Measurements from ENCODE around the gene ADPRHL1. TPM values are rescaled to one million over a fixed set of nuclear protein-coding genes. Genes with fewer than 3 reads are reported as not detected.

Gene ADPRHL1
- total RNA-seq, 2 donors from 2014 or later, result 4.6 to 6.2 TPM

GRCh38 chr13:113353254-113353653 is 100.0 kb downstream of the ADPRHL1 start:
- DNase-seq, result no peak
- intact Hi-C loops (cut with DNase I), result no loop called here

GRCh38 chr13:113351514-113352026 is 101.7 kb downstream of the ADPRHL1 start:
- intact Hi-C loops (cut with DNase I), result no loop called here
- no peak for DNase-seq
- H3K4me3 ChIP-seq, result no peak overlapping the region
- no peaks in the 10 kb centered on the region for H3K9me3 ChIP-seq
- no peaks in the 10 kb centered on the region for H3K36me3 ChIP-seq
- TF ChIP-seq, protein P1, sequence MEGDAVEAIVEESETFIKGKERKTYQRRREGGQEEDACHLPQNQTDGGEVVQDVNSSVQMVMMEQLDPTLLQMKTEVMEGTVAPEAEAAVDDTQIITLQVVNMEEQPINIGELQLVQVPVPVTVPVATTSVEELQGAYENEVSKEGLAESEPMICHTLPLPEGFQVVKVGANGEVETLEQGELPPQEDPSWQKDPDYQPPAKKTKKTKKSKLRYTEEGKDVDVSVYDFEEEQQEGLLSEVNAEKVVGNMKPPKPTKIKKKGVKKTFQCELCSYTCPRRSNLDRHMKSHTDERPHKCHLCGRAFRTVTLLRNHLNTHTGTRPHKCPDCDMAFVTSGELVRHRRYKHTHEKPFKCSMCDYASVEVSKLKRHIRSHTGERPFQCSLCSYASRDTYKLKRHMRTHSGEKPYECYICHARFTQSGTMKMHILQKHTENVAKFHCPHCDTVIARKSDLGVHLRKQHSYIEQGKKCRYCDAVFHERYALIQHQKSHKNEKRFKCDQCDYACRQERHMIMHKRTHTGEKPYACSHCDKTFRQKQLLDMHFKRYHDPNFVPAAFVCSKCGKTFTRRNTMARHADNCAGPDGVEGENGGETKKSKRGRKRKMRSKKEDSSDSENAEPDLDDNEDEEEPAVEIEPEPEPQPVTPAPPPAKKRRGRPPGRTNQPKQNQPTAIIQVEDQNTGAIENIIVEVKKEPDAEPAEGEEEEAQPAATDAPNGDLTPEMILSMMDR (IDR thresholded peaks at IDR 0.05), result no peak
- no peaks in the 10 kb centered on the region for H3K27me3 ChIP-seq
- H3K9ac ChIP-seq (ENCODE audit: low read depth in 2 of 2, low read length in 2 of 2), result no peak overlapping the region
- H3K27ac ChIP-seq, result no peak overlapping the region
- no peaks in the 10 kb centered on the region for H3K4me1 ChIP-seq

More at GRCh38 chr13:113353254-113353653, 100.0 kb downstream of the ADPRHL1 start:
- no peak overlapping the region for H3K9ac ChIP-seq (ENCODE audit: low read depth in 2 of 2, low read length in 2 of 2)
- no peaks in the 10 kb centered on the region for H3K9me3 ChIP-seq
- H3K27me3 ChIP-seq, result no peaks in the 10 kb centered on the region
- H3K4me3 ChIP-seq, result no peak overlapping the region
- no peaks in the 10 kb centered on the region for H3K36me3 ChIP-seq
- TF ChIP-seq, protein P1 (IDR thresholded peaks at IDR 0.05), result no peak
- no peaks in the 10 kb centered on the region for H3K4me1 ChIP-seq
- H3K27ac ChIP-seq, result no peak overlapping the region

DNA sequence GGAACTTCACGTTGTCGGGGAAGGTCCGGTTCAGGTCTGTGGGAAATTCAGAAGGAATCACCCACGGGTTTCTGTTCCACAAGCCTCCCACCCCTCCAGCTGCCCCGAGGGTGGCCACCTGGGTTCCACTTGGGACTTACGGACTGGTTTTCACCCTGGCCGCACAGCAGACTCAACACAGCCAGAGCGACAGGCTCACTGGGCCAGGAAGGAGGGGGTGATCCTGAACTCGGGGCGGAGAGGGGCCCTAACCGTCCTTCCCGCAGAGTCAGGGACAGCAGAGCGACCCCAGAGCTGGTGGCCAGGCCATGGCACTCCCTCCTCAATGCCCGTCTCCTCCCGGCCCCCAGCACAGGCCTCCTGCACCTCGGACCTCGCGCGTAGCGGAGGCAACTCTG is 102.4 kb downstream of the ADPRHL1 start:
- TF ChIP-seq, protein P1 (IDR thresholded peaks at IDR 0.05), result no peak
- Histone ChIP-seq H3K4me1 (no peaks in the 10 kb centered on the region), H3K27ac (no peak overlapping the region), H3K27me3 (no peaks in the 10 kb centered on the region), H3K9me3 (no peaks in the 10 kb centered on the region), H3K9ac (ENCODE audit: low read depth in 2 of 2, low read length in 2 of 2) (no peak overlapping the region), H3K4me3 (no peak overlapping the region), H3K36me3 (no peaks in the 10 kb centered on the region)
- intact Hi-C loops (cut with DNase I), result no loop called here
- DNase-seq, result no peak

GRCh38 chr13:113350065-113350937 is 103.0 kb downstream of the ADPRHL1 start:
- no peak for DNase-seq

More at GRCh38 chr13:113350065-113350937, 103.0 kb downstream of the ADPRHL1 start:
- TF ChIP-seq, protein P1 (IDR thresholded peaks at IDR 0.05), result no peak
- Histone ChIP-seq H3K27ac (no peak overlapping the region), H3K27me3 (no peaks in the 10 kb centered on the region), H3K4me3 (no peak overlapping the region), H3K36me3 (no peaks in the 10 kb centered on the region), H3K4me1 (no peaks in the 10 kb centered on the region), H3K9me3 (no peaks in the 10 kb centered on the region), H3K9ac (ENCODE audit: low read depth in 2 of 2, low read length in 2 of 2) (no peak overlapping the region)
- intact Hi-C loops (cut with DNase I), result no loop called here

Other genes with a start within 250 kb of the ADPRHL1 start
- gene PCID2, start 244.8 kb downstream of the ADPRHL1 start, total RNA-seq, result 10 to 100 TPM; 23.4 to 40.2 TPM
- gene CUL4A, start 243.9 kb downstream of the ADPRHL1 start, total RNA-seq, result 10 to 100 TPM; 54.6 to 62.6 TPM
- 100 to 1,000 TPM; 184 to 226 TPM for gene LAMP1, start 156.2 kb downstream of the ADPRHL1 start, total RNA-seq
- gene GRTP1, start 89.4 kb downstream of the ADPRHL1 start, total RNA-seq, result 10 to 100 TPM; 58.3 to 58.5 TPM
- 10 to 100 TPM; 14.9 to 20.5 TPM for gene DCUN1D2, start 37.2 kb upstream of the ADPRHL1 start, total RNA-seq
- gene TFDP1, start 131.3 kb upstream of the ADPRHL1 start, total RNA-seq, result 100 to 1,000 TPM in 1 of 2 donors, 10 to 100 TPM in 1; 60.3 to 112 TPM
- not detected for gene ATP4B, start 204.7 kb upstream of the ADPRHL1 start, total RNA-seq
- gene GRK1, start 213.7 kb upstream of the ADPRHL1 start, total RNA-seq, result under 1 TPM in 1 of 2 donors, not detected in 1; 0.10 TPM

Measured in colonic mucosa (tissue), 4 donors.